ENCODE measurements around the gene ARAP1.

Gene ARAP1

GRCh38 chr11:72768581-72768980, 16.4 kb upstream of the ARAP1 start:
- no peak for DNase-seq (ENCODE audit: low read depth)
- no peak overlapping the region for H3K4me3 ChIP-seq (ENCODE audit: low read depth, low read length)
- no peak for TF ChIP-seq MYC (IDR thresholded peaks at IDR 0.05; ENCODE audit: low read depth, low read length)
- TF ChIP-seq POLR2A (IDR thresholded peaks at IDR 0.05; ENCODE audit: extremely low read depth, insufficient read length): no peak
- no peak for TF ChIP-seq CTCF (IDR thresholded peaks at IDR 0.05; ENCODE audit: low read depth, low read length)
- no peak for TF ChIP-seq MAX (IDR thresholded peaks at IDR 0.05; ENCODE audit: low read depth, low read length)

GRCh38 chr11:72767203-72768062, 15.2 kb upstream of the ARAP1 start:
- no peak for DNase-seq (ENCODE audit: low read depth)
- TF ChIP-seq MYC (IDR thresholded peaks at IDR 0.05; ENCODE audit: low read depth, low read length) (no peak), POLR2A (IDR thresholded peaks at IDR 0.05; ENCODE audit: extremely low read depth, insufficient read length) (no peak), MAX (IDR thresholded peaks at IDR 0.05; ENCODE audit: low read depth, low read length) (no peak), CTCF (IDR thresholded peaks at IDR 0.05; ENCODE audit: low read depth, low read length) (no peak)

GRCh38 chr11:72766152-72766902, 14.1 kb upstream of the ARAP1 start:
- TF ChIP-seq MYC (IDR thresholded peaks at IDR 0.05; ENCODE audit: low read depth, low read length): no peak
- TF ChIP-seq POLR2A (IDR thresholded peaks at IDR 0.05; ENCODE audit: extremely low read depth, insufficient read length): no peak
- TF ChIP-seq MAX (IDR thresholded peaks at IDR 0.05; ENCODE audit: low read depth, low read length): no peak
- no peak for DNase-seq (ENCODE audit: low read depth)

More at GRCh38 chr11:72767203-72768062, 15.2 kb upstream of the ARAP1 start:
- H3K4me3 ChIP-seq (ENCODE audit: low read depth, low read length): no peak overlapping the region

GRCh38 chr11:72764503-72764902, 12.3 kb upstream of the ARAP1 start:
- no peak for DNase-seq (ENCODE audit: low read depth)
- TF ChIP-seq MYC (IDR thresholded peaks at IDR 0.05; ENCODE audit: low read depth, low read length) (no peak), POLR2A (IDR thresholded peaks at IDR 0.05; ENCODE audit: extremely low read depth, insufficient read length) (no peak), MAX (IDR thresholded peaks at IDR 0.05; ENCODE audit: low read depth, low read length) (no peak), CTCF (IDR thresholded peaks at IDR 0.05; ENCODE audit: low read depth, low read length) (no peak)

More at GRCh38 chr11:72766152-72766902, 14.1 kb upstream of the ARAP1 start:
- no peak overlapping the region for H3K4me3 ChIP-seq (ENCODE audit: low read depth, low read length)

GRCh38 chr11:72763823-72764222, 11.6 kb upstream of the ARAP1 start:
- no peak overlapping the region for H3K4me3 ChIP-seq (ENCODE audit: low read depth, low read length)
- no peak for TF ChIP-seq CTCF (IDR thresholded peaks at IDR 0.05; ENCODE audit: low read depth, low read length)
- TF ChIP-seq POLR2A (IDR thresholded peaks at IDR 0.05; ENCODE audit: extremely low read depth, insufficient read length): no peak
- no peak for TF ChIP-seq MAX (IDR thresholded peaks at IDR 0.05; ENCODE audit: low read depth, low read length)
- no peak for TF ChIP-seq MYC (IDR thresholded peaks at IDR 0.05; ENCODE audit: low read depth, low read length)
- DNase-seq (ENCODE audit: low read depth): no peak

More at GRCh38 chr11:72764503-72764902, 12.3 kb upstream of the ARAP1 start:
- H3K4me3 ChIP-seq (ENCODE audit: low read depth, low read length): no peak overlapping the region
